Measurements from ENCODE around the gene GADD45GIP1. TPM values are rescaled to one million over a fixed set of nuclear protein-coding genes. Genes with fewer than 3 reads are reported as not detected.

The GADD45GIP1 gene
- total RNA-seq, 4 donors from 2014 or later: 3.3 to 76.8 (median 12.8) TPM

DNA sequence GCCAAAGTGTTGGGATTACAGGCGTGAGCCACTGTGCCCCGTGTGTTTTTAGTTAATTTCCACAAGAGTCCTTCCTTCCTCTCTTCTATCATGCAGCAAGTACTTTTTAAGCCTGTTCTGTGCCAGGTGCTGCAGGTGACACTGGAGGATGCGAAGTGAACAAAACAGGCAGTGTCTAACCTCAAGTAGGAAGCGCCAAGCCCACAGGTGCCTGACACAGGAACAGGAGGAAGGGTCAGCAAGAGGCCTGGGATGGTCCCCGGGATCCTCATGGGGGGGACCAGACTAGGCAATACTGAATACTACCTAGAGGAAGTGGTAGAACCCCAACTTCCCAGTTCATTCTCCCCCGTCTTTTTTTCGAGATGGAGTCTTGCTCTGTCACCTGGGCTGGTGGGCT, 20.4 kb downstream of the GADD45GIP1 start:
- intact Hi-C loops (cut with DNase I; ENCODE audit: low total_unique reads): no loop called here
- Histone ChIP-seq H3K4me1 (peaks cover 7 to 22% of the 10 kb centered on the region in 2 donors), H3K27me3 (no peaks in the 10 kb centered on the region), H3K4me3 (no peak overlapping the region), H3K27ac (no peak overlapping the region), H3K36me3 (no peaks in the 10 kb centered on the region), H3K9me3 (no peaks in the 10 kb centered on the region)
- DNase-seq: no peak
- TF ChIP-seq, protein P1, sequence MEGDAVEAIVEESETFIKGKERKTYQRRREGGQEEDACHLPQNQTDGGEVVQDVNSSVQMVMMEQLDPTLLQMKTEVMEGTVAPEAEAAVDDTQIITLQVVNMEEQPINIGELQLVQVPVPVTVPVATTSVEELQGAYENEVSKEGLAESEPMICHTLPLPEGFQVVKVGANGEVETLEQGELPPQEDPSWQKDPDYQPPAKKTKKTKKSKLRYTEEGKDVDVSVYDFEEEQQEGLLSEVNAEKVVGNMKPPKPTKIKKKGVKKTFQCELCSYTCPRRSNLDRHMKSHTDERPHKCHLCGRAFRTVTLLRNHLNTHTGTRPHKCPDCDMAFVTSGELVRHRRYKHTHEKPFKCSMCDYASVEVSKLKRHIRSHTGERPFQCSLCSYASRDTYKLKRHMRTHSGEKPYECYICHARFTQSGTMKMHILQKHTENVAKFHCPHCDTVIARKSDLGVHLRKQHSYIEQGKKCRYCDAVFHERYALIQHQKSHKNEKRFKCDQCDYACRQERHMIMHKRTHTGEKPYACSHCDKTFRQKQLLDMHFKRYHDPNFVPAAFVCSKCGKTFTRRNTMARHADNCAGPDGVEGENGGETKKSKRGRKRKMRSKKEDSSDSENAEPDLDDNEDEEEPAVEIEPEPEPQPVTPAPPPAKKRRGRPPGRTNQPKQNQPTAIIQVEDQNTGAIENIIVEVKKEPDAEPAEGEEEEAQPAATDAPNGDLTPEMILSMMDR (IDR thresholded peaks at IDR 0.05): no peak
- TF ChIP-seq POLR2A (IDR thresholded peaks at IDR 0.05): no peak

DNA sequence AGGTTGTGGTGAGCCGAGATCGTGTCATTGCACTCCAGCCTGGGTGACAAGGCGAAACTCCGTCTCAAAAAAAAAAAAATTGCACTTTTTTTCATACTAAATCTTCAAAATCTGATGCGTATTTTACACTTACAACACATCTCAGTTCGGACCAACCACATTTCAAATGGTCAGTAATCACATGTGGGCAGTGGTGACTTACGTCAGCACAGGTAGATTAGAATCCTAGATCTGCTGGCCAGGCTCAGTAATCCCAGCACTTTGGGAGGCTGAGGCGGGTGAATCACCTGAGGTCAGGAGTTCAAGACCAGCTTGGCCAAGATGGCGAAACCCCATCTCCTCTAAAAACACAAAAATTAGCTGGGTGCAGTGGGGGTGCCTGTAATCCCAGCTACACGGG, 22.0 kb downstream of the GADD45GIP1 start:
- H3K27me3 ChIP-seq: no peaks in the 10 kb centered on the region
- H3K9me3 ChIP-seq: no peaks in the 10 kb centered on the region
- no peak overlapping the region for H3K27ac ChIP-seq
- no peak overlapping the region for H3K4me3 ChIP-seq
- intact Hi-C loops (cut with DNase I; ENCODE audit: low total_unique reads): no loop called here
- DNase-seq: no peak
- TF ChIP-seq POLR2A (IDR thresholded peaks at IDR 0.05): no peak
- TF ChIP-seq, protein P1 (IDR thresholded peaks at IDR 0.05): no peak
- H3K36me3 ChIP-seq: no peaks in the 10 kb centered on the region
- H3K4me1 ChIP-seq: peaks cover 5 to 12% of the 10 kb centered on the region in 2 donors

DNA sequence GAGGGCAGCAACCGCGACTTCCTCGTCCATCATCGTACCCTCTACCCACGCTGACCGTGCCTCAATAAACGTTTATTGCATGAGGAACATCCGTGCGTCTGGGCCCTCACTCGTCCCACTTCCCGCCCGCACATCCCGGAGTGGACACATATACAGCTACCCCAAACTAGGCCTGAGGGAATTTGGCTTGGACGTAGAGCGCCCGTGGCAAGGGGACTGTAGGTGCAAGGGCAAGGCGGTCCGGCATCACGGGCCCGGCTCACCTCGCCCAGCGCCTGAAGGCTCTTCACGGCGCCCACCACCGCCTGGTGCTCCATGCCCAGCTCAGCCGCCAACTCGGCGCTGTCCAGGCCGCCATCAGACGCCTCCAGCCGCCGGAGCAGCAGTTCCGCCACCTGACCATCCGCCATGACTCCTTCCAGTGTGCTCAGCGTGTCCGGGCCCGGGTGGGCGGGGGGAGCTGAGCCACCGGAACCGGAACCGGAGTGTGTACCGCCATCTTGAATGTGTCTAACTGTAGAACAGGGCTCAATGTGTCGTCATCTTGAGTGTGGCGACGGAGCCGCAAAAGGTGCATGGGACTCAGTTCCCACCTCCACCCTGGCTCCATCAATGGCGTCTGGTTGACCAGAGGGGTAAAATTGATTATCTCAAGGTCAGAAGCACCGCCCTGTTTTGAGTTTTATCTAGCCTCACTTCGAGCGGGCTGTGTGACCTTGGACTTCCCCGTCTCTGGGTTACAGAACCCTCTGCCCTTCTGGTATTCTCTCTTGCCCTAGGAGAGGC, 23.5 kb downstream of the GADD45GIP1 start, which contains the start of gene FARSA:
TSS of gene FARSA (minus strand) at position 425 of the 786 bp plus-strand sequence. CDS start at position 410, 15 bp downstream.
- no peaks in the 10 kb centered on the region for H3K27me3 ChIP-seq
- H3K36me3 ChIP-seq: no peaks in the 10 kb centered on the region
- intact Hi-C loops (cut with DNase I; ENCODE audit: low total_unique reads): no loop called here
- peaks cover 0 to 4% of the 10 kb centered on the region in 2 donors for H3K4me1 ChIP-seq
- DNase-seq: peak; percentile 91 to 92
- H3K9me3 ChIP-seq: no peaks in the 10 kb centered on the region
- TF ChIP-seq POLR2A (IDR thresholded peaks at IDR 0.05): peak in 1 of 2 donors; percentile 51
- TF ChIP-seq, protein P1 (IDR thresholded peaks at IDR 0.05): peak in 1 of 4 experiments; percentile 8
- H3K4me3 ChIP-seq: peak within 1 kb of the TSS; percentile 89 to 95
- H3K27ac ChIP-seq: peak within 1 kb of the TSS; percentile 79 to 80

DNA sequence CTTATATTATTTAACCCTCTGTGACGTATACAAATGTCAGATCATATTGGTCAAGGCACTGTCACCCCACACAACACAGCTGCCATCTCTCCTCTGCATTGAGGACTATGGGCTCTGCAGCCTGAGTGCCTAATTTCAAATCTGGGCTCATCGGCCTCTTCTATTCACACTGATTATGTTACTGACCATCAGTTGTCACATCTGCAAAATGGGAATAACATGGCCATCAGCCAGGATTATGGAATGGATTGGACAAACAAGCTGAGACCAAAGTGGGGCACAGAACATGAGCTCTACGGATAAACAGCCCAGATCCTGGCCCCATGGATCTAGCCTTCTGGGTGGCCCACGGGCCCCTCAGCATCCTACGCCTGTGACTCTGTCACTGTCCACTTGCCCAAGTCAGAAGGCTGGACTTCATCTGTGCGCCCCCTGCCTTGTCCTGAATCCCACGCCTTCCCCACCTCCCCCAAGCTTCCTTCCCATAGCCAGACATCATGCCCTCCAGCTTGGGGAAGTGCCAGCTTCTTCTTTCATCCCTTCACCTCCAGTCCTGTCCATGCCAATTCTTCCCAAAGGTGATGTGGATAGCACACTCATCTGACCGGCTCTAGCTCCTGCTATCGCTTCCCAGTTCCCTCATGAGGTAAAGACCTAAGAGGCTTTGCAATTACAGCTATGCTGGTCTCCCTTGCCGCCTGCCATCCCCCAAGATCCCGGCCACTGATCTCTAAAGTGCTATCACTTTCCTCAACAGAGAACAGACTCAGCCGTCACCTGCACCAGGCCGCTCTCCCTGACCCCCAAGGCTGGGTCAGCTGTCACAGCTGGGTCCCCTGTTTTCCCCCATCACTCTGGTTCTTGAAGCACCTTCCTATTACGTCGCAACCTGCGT, 24.4 kb downstream of the GADD45GIP1 start:
- no peaks in the 10 kb centered on the region for H3K9me3 ChIP-seq
- intact Hi-C loops (cut with DNase I; ENCODE audit: low total_unique reads): no loop called here
- TF ChIP-seq POLR2A (IDR thresholded peaks at IDR 0.05): no peak
- TF ChIP-seq, protein P1 (IDR thresholded peaks at IDR 0.05): no peak

More for the DNA sequence above, 24.4 kb downstream of the GADD45GIP1 start:
- Histone ChIP-seq H3K27me3 (no peaks in the 10 kb centered on the region), H3K4me1 (peaks cover 0 to 4% of the 10 kb centered on the region in 2 donors), H3K36me3 (no peaks in the 10 kb centered on the region), H3K27ac (peak overlapping the region; percentile 79 to 80), H3K4me3 (peak overlapping the region; percentile 89 to 95)
- DNase-seq: no peak

All from uterus (tissue), 4 donors.